ENCODE results near the gene KANSL1.
A peak's percentile ranks its signal among the peaks of the same experiment; 100 is the strongest.
"Not testable (repeated sequence)": the region's sequence is repeated elsewhere in the genome, so short reads cannot be mapped to it uniquely, and the experiment has no call there.

KANSL1 gene

GRCh38 chr17:46192439-46193150 lies 634 bp downstream of the KANSL1 start:
- peak; percentile 57 for DNase-seq

GRCh38 chr17:46192189-46192438 lies 1.1 kb downstream of the KANSL1 start:
- no peak for DNase-seq

GRCh38 chr17:46191322-46192188 lies 1.7 kb downstream of the KANSL1 start:
- DNase-seq: peak; percentile 8

GRCh38 chr17:46190763-46191162 lies 2.5 kb downstream of the KANSL1 start:
- DNase-seq: no peak

- DNase-seq: not testable (repeated sequence)
Measured at GRCh38 chr17:46186827-46187235, 6.4 kb downstream of the KANSL1 start.

GRCh38 chr17:46184696-46185095 lies 8.5 kb downstream of the KANSL1 start:
- no peak for DNase-seq

GRCh38 chr17:46183383-46183782 lies 9.8 kb downstream of the KANSL1 start:
- not testable (repeated sequence) for DNase-seq

GRCh38 chr17:46182961-46183360 lies 10.3 kb downstream of the KANSL1 start:
- no peak for DNase-seq

- DNase-seq: no peak
Measured at GRCh38 chr17:46181940-46182339, 11.3 kb downstream of the KANSL1 start.

- DNase-seq: not testable (repeated sequence)
Measured at GRCh38 chr17:46181316-46181715, 11.9 kb downstream of the KANSL1 start.

- DNase-seq: no peak
Measured at GRCh38 chr17:46180892-46181274, 12.3 kb downstream of the KANSL1 start.

- DNase-seq: not testable (repeated sequence)
Measured at GRCh38 chr17:46180185-46180891, 12.9 kb downstream of the KANSL1 start.

- DNase-seq: no peak
Measured at GRCh38 chr17:46179375-46179999, 13.7 kb downstream of the KANSL1 start.

GRCh38 chr17:46178550-46179214 lies 14.5 kb downstream of the KANSL1 start:
- no peak for DNase-seq

GRCh38 chr17:46176975-46177374 lies 16.3 kb downstream of the KANSL1 start:
- DNase-seq: no peak

- DNase-seq: no peak
Measured at GRCh38 chr17:46175891-46176290, 17.3 kb downstream of the KANSL1 start.

- DNase-seq: no peak
Measured at GRCh38 chr17:46173153-46173552, 20.1 kb downstream of the KANSL1 start.

GRCh38 chr17:46171939-46172338 lies 21.3 kb downstream of the KANSL1 start:
- no peak for DNase-seq

- DNase-seq: no peak
Measured at GRCh38 chr17:46170639-46171429, 22.4 kb downstream of the KANSL1 start.

- no peak for DNase-seq
Measured at GRCh38 chr17:46169913-46170638, 23.2 kb downstream of the KANSL1 start.

All from NCI-H1092 (cell line).